Tibial nerve (tissue), 4 donors: ENCODE data around the gene IGF2. TPM values are rescaled to one million over a fixed set of nuclear protein-coding genes. Genes with fewer than 3 reads are reported as not detected.

Source experiments
- DNase-seq, 2 donors: peaks; one replicate each; pipeline ENCODE4 v3.0.0-alpha.2; 2019; ENCODE audit warnings: low spot score in 2 of 2
- H3K27ac ChIP-seq, 4 donors: fragments of 200-600 bp; sonication (generic) in 3 of 4; one replicate each; pipeline ENCODE4 v1.5.1; 2017 to 2019; ENCODE audit warnings: mild to moderate bottlenecking in 1 of 4
- H3K27me3 ChIP-seq, 2 donors: fragments of 200-600 bp; sonication (generic) in 1 of 2; one replicate each; pipeline versions ENCODE4 v1.5.1 to v1.6.0; 2017 to 2019
- H3K36me3 ChIP-seq, 3 donors: fragments of 200-600 bp; sonication (generic); one replicate each; pipeline ENCODE4 v1.5.1; 2018 to 2019
- H3K4me1 ChIP-seq, 4 donors: fragments of 200-600 bp; sonication (generic) in 3 of 4; one replicate each; pipeline ENCODE4 v1.5.1; 2017 to 2019
- H3K4me3 ChIP-seq, 4 donors: fragments of 200-600 bp; sonication (generic) in 3 of 4; one replicate each; pipeline ENCODE4 v1.5.1; 2017 to 2019; ENCODE audit warnings: mild to moderate bottlenecking in 1 of 4, moderate library complexity in 1 of 4
- H3K9me3 ChIP-seq, 4 donors: fragments of 200-600 bp; sonication (generic) in 3 of 4; one replicate each; pipeline ENCODE4 v1.5.1; 2017 to 2019
- CTCF ChIP-seq, 5 experiments: fragments of 200-600 bp in 3 of 5; fragments of 450-650 bp in 2 of 5; sonication (generic) in 3 of 5; IDR thresholded peaks; one replicate each; pipeline ENCODE4 v1.5.1; 2016 to 2019; ENCODE audit warnings: antibody characterized with exemption in 5 of 5, mild to moderate bottlenecking in 3 of 5, moderate library complexity in 2 of 5
- EP300 ChIP-seq, 2 donors: sonication (generic); formaldehyde crosslinking; IDR thresholded peaks; one replicate each; pipeline ENCODE4 v1.6.1; 2017; ENCODE audit warnings: antibody characterized with exemption in 2 of 2, mild to moderate bottlenecking in 1 of 2
- POLR2A ChIP-seq, 2 donors: fragments of 450-650 bp; IDR thresholded peaks; one replicate each; pipeline ENCODE4 v1.6.1; 2017; ENCODE audit warnings: antibody characterized with exemption in 2 of 2, mild to moderate bottlenecking in 2 of 2, moderate library complexity in 2 of 2
- WGBS, 2 donors: methylation state at CpG; one replicate each; pipeline ENCODE4 v1.1.5; 2018; 5-methylcytosine and 5-hydroxymethylcytosine counted together
- total RNA-seq, 4 donors: library from RNA; depleted of rRNA; stranded (reverse); fragments of >200 nt; gene quantifications; one replicate each; pipeline ENCODE4 v1.1.0, GENCODE V29; 2016

IGF2 gene
- total RNA-seq, 4 donors from 2014 or later: 131 to 246 (median 173) TPM

GRCh38 chr11:2151500-2152257 lies 12.5 kb upstream of the IGF2 start:
- Histone ChIP-seq H3K27ac (peak overlapping the region in 1 of 4 donors; percentile 10), H3K4me1 (peaks cover 0 to 10% (median 5%) of the 10 kb centered on the region in 4 donors), H3K4me3 (peak overlapping the region in 2 of 4 donors; percentile 3 to 11), H3K9me3 (no peaks in the 10 kb centered on the region), H3K27me3 (peaks cover 2 to 46% of the 10 kb centered on the region in 2 donors), H3K36me3 (no peaks in the 10 kb centered on the region)
- TF ChIP-seq EP300 (IDR thresholded peaks at IDR 0.05) (no peak), CTCF (IDR thresholded peaks at IDR 0.05) (peak; percentile 66 to 93 (median 86))
- DNase-seq: peak; percentile 66 to 80
- WGBS, 2 donors: 1 to 5% methylated on average over 18 to 21 of the region's 22 CpGs

GRCh38 chr11:2149864-2150847 lies 11.0 kb upstream of the IGF2 start:
- H3K4me3 ChIP-seq: no peak overlapping the region
- peak in 1 of 2 donors; percentile 20 for DNase-seq
- TF ChIP-seq EP300 (IDR thresholded peaks at IDR 0.05): no peak
- TF ChIP-seq CTCF (IDR thresholded peaks at IDR 0.05): peak in 4 of 5 experiments; percentile 14 to 57 (median 34)
- no peak for TF ChIP-seq POLR2A (IDR thresholded peaks at IDR 0.05)
- no peaks in the 10 kb centered on the region for H3K36me3 ChIP-seq
- H3K27ac ChIP-seq: no peak overlapping the region
- peaks cover 2 to 59% of the 10 kb centered on the region in 2 donors for H3K27me3 ChIP-seq
- no peaks in the 10 kb centered on the region for H3K9me3 ChIP-seq
- 29 to 31% methylated on average over 11 of the region's 11 CpGs for WGBS, 2 donors
- peaks cover 0 to 10% (median 5%) of the 10 kb centered on the region in 4 donors for H3K4me1 ChIP-seq

- peaks cover 1 to 11% (median 6%) of the 10 kb centered on the region in 4 donors for H3K4me1 ChIP-seq
- WGBS, 2 donors: 56 to 57% methylated on average over 7 to 8 of the region's 8 CpGs
- H3K36me3 ChIP-seq: no peaks in the 10 kb centered on the region
- peaks cover 2 to 66% of the 10 kb centered on the region in 2 donors for H3K27me3 ChIP-seq
- DNase-seq: no peak
- TF ChIP-seq CTCF (IDR thresholded peaks at IDR 0.05) (no peak), EP300 (IDR thresholded peaks at IDR 0.05) (no peak), POLR2A (IDR thresholded peaks at IDR 0.05) (no peak)
- no peaks in the 10 kb centered on the region for H3K9me3 ChIP-seq
- no peak overlapping the region for H3K27ac ChIP-seq
- no peak overlapping the region for H3K4me3 ChIP-seq
Measured at GRCh38 chr11:2149460-2149859, 10.3 kb upstream of the IGF2 start.

GRCh38 chr11:2148595-2148994 lies 9.4 kb upstream of the IGF2 start:
- peaks cover 2 to 75% of the 10 kb centered on the region in 2 donors for H3K27me3 ChIP-seq
- no peak for TF ChIP-seq EP300 (IDR thresholded peaks at IDR 0.05)
- TF ChIP-seq POLR2A (IDR thresholded peaks at IDR 0.05): no peak
- no peak for TF ChIP-seq CTCF (IDR thresholded peaks at IDR 0.05)
- 52 to 57% methylated on average over 5 of the region's 5 CpGs for WGBS, 2 donors

More at GRCh38 chr11:2148595-2148994, 9.4 kb upstream of the IGF2 start:
- no peaks in the 10 kb centered on the region for H3K9me3 ChIP-seq
- no peak for DNase-seq
- no peak overlapping the region for H3K27ac ChIP-seq
- peaks cover 3 to 20% (median 13%) of the 10 kb centered on the region in 4 donors for H3K4me1 ChIP-seq
- H3K4me3 ChIP-seq: no peak overlapping the region
- H3K36me3 ChIP-seq: no peaks in the 10 kb centered on the region
